Tibial nerve (tissue), 4 donors: ENCODE measurements around the gene MACROH2A2. TPM values are rescaled to one million over a fixed set of nuclear protein-coding genes. Genes with fewer than 3 reads are reported as not detected.
"Not testable (repeated sequence)": the region's sequence is repeated elsewhere in the genome, so short reads cannot be mapped to it uniquely, and the experiment has no call there.

Experiments
- DNase-seq, 2 donors: peaks; one replicate each; pipeline ENCODE4 v3.0.0-alpha.2; 2019; ENCODE audit warnings: low spot score in 2 of 2
- H3K27ac ChIP-seq, 4 donors: fragments of 200-600 bp; sonication (generic) in 3 of 4; one replicate each; pipeline ENCODE4 v1.5.1; 2017 to 2019; ENCODE audit warnings: mild to moderate bottlenecking in 1 of 4
- H3K27me3 ChIP-seq, 2 donors: fragments of 200-600 bp; sonication (generic) in 1 of 2; one replicate each; pipeline versions ENCODE4 v1.5.1 to v1.6.0; 2017 to 2019
- H3K36me3 ChIP-seq, 3 donors: fragments of 200-600 bp; sonication (generic); one replicate each; pipeline ENCODE4 v1.5.1; 2018 to 2019
- H3K4me1 ChIP-seq, 4 donors: fragments of 200-600 bp; sonication (generic) in 3 of 4; one replicate each; pipeline ENCODE4 v1.5.1; 2017 to 2019
- H3K4me3 ChIP-seq, 4 donors: fragments of 200-600 bp; sonication (generic) in 3 of 4; one replicate each; pipeline ENCODE4 v1.5.1; 2017 to 2019; ENCODE audit warnings: mild to moderate bottlenecking in 1 of 4, moderate library complexity in 1 of 4
- H3K9me3 ChIP-seq, 4 donors: fragments of 200-600 bp; sonication (generic) in 3 of 4; one replicate each; pipeline ENCODE4 v1.5.1; 2017 to 2019
- CTCF ChIP-seq, 5 experiments: fragments of 200-600 bp in 3 of 5; fragments of 450-650 bp in 2 of 5; sonication (generic) in 3 of 5; IDR thresholded peaks; one replicate each; pipeline ENCODE4 v1.5.1; 2016 to 2019; ENCODE audit warnings: antibody characterized with exemption in 5 of 5, mild to moderate bottlenecking in 3 of 5, moderate library complexity in 2 of 5
- EP300 ChIP-seq, 2 donors: sonication (generic); formaldehyde crosslinking; IDR thresholded peaks; one replicate each; pipeline ENCODE4 v1.6.1; 2017; ENCODE audit warnings: antibody characterized with exemption in 2 of 2, mild to moderate bottlenecking in 1 of 2
- POLR2A ChIP-seq, 2 donors: fragments of 450-650 bp; IDR thresholded peaks; one replicate each; pipeline ENCODE4 v1.6.1; 2017; ENCODE audit warnings: antibody characterized with exemption in 2 of 2, mild to moderate bottlenecking in 2 of 2, moderate library complexity in 2 of 2
- WGBS, 2 donors: methylation state at CpG; one replicate each; pipeline ENCODE4 v1.1.5; 2018; 5-methylcytosine and 5-hydroxymethylcytosine counted together
- total RNA-seq, 4 donors: library from RNA; depleted of rRNA; stranded (reverse); fragments of >200 nt; gene quantifications; one replicate each; pipeline ENCODE4 v1.1.0, GENCODE V29; 2016

Gene MACROH2A2
- total RNA-seq, 4 donors from 2014 or later = 4.6 to 11.1 (median 8.9) TPM

DNA sequence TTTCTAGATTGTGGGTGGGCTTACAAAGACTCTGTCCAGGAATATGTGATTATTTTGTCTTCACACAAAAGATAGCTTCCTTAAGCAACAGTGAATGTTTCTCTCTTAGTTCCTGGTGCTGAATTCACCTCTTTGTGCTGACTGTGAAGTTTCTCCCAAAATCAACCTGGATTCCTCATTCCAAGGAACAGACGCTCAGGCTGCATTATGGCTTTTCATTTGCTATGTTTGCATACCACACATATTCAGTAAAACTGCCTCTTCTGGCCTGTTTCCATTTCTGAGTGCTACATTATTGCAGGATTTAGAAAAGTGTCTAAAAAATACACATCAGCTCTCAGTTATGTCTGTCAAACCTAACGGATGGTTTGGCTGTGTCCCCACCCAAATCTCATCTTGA, 21.5 kb downstream of the MACROH2A2 start:
- Histone ChIP-seq H3K4me1 (no peaks in the 10 kb centered on the region), H3K27me3 (no peaks in the 10 kb centered on the region), H3K4me3 (no peak overlapping the region), H3K27ac (no peak overlapping the region), H3K9me3 (no peaks in the 10 kb centered on the region), H3K36me3 (peaks cover 0 to 8% (median 0%) of the 10 kb centered on the region in 3 donors)
- DNase-seq = no peak
- TF ChIP-seq CTCF (IDR thresholded peaks at IDR 0.05) (no peak), POLR2A (IDR thresholded peaks at IDR 0.05) (no peak), EP300 (IDR thresholded peaks at IDR 0.05) (no peak)
- 72 to 75% methylated on average over 2 of the region's 2 CpGs for WGBS, 2 donors

- H3K4me3 ChIP-seq = no peak overlapping the region
- 89% methylated on average over 2 of the region's 2 CpGs for WGBS, 2 donors
- H3K27ac ChIP-seq = no peak overlapping the region
- no peaks in the 10 kb centered on the region for H3K9me3 ChIP-seq
- no peak for DNase-seq
- H3K4me1 ChIP-seq = no peaks in the 10 kb centered on the region
- peaks cover 0 to 8% (median 0%) of the 10 kb centered on the region in 3 donors for H3K36me3 ChIP-seq
- H3K27me3 ChIP-seq = no peaks in the 10 kb centered on the region
- no peak for TF ChIP-seq CTCF (IDR thresholded peaks at IDR 0.05)
- no peak for TF ChIP-seq POLR2A (IDR thresholded peaks at IDR 0.05)
- no peak for TF ChIP-seq EP300 (IDR thresholded peaks at IDR 0.05)
Observed at GRCh38 chr10:70074971-70075370, 22.3 kb downstream of the MACROH2A2 start.

DNA sequence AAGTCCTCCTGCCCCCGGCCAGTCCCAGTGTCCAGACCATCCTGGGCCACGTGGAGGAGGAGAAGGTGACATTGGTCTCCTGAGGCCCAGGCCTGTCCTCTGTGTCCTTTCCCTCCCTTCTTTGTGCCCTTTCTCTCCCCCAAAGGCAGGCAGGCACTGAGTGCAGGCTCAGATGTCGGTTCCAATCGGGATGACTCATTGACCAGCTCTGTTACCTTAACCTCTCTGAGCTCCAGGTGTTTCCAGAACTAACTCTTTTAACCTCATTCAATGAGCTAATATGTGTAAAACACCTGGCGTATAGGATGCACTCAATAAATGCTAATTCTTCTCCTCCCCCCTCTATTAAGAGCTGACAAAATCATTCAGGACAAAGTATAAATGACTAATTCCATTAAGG, 25.7 kb downstream of the MACROH2A2 start:
- TF ChIP-seq POLR2A (IDR thresholded peaks at IDR 0.05) = no peak
- no peak for TF ChIP-seq EP300 (IDR thresholded peaks at IDR 0.05)
- no peak for TF ChIP-seq CTCF (IDR thresholded peaks at IDR 0.05)
- DNase-seq = no peak
- 95 to 98% methylated on average over 5 of the region's 5 CpGs for WGBS, 2 donors

GRCh38 chr10:70078937-70079336, 26.3 kb downstream of the MACROH2A2 start:
- TF ChIP-seq CTCF (IDR thresholded peaks at IDR 0.05) (no peak), POLR2A (IDR thresholded peaks at IDR 0.05) (no peak), EP300 (IDR thresholded peaks at IDR 0.05) (no peak)
- WGBS, 2 donors = 88 to 93% methylated on average over 7 of the region's 7 CpGs
- Histone ChIP-seq H3K27ac (no peak overlapping the region), H3K4me1 (no peaks in the 10 kb centered on the region), H3K9me3 (no peaks in the 10 kb centered on the region), H3K27me3 (no peaks in the 10 kb centered on the region), H3K36me3 (peaks cover 0 to 8% (median 0%) of the 10 kb centered on the region in 3 donors), H3K4me3 (no peak overlapping the region)
- DNase-seq = no peak

More for the DNA sequence above, 25.7 kb downstream of the MACROH2A2 start:
- H3K9me3 ChIP-seq = no peaks in the 10 kb centered on the region
- H3K27me3 ChIP-seq = no peaks in the 10 kb centered on the region
- no peak overlapping the region for H3K4me3 ChIP-seq
- H3K36me3 ChIP-seq = peaks cover 0 to 8% (median 0%) of the 10 kb centered on the region in 3 donors
- H3K4me1 ChIP-seq = no peaks in the 10 kb centered on the region
- no peak overlapping the region for H3K27ac ChIP-seq

DNA sequence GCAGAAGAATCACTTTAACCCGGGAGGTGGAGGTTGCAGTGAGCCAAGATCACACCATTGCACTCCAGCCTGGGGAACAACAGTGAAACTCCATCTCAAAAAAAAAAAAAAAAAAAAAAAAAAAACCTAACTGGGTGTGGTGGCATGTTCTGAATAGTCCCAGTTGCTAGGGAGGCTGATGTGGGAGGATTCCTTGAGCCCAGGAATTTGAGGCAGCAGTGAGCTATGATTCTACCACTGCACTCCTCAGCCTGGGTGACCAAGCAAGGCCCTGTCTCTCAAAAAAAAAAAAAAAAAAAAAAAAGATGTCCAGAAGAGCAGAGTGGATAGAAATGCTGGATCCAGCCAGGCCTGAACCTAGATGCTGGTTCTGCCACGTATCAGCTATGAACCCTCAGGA, 28.1 kb downstream of the MACROH2A2 start:
- H3K27ac ChIP-seq, H3K27me3 ChIP-seq, H3K4me3 ChIP-seq, DNase-seq, H3K9me3 ChIP-seq, H3K4me1 ChIP-seq, H3K36me3 ChIP-seq: not testable (repeated sequence)
- WGBS, 2 donors = 93 to 94% methylated on average over 2 of the region's 2 CpGs

DNA sequence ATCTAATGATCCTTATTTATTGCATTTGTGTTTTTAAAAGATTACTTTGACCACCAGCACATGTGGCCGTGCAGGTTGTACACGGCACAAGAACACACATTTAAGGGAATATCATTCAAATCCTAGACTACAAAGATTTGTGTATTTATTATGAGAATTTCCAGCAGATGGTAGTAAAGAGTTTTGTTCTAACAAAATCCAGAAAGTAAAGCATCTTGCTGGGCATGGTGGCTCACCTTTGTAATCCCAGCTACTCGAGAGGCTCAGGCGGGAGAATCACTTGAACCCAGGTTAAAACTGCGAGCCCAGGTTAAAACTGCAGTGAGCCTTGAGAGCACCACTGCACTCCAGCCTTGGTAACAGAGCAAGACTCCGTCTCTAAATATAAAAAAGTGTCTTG, 31.5 kb downstream of the MACROH2A2 start:
- Histone ChIP-seq H3K36me3 (no peaks in the 10 kb centered on the region), H3K9me3 (no peaks in the 10 kb centered on the region), H3K27me3 (no peaks in the 10 kb centered on the region), H3K4me3 (no peak overlapping the region), H3K27ac (no peak overlapping the region), H3K4me1 (no peaks in the 10 kb centered on the region)
- TF ChIP-seq CTCF (IDR thresholded peaks at IDR 0.05) = no peak
- TF ChIP-seq EP300 (IDR thresholded peaks at IDR 0.05) = no peak
- TF ChIP-seq POLR2A (IDR thresholded peaks at IDR 0.05) = no peak
- DNase-seq = no peak
- 84 to 87% methylated on average over 6 of the region's 6 CpGs for WGBS, 2 donors
